Astrocyte of the cerebellum (primary cell): ENCODE measurements around the gene LBHD2.

ENCODE experiments used
- DNase-seq: peaks from one replicate; pipeline ENCODE4 v3.0.0-alpha.2; 2011; ENCODE audit warnings: low read depth
- H3K4me3 ChIP-seq: 2 replicates; pipeline ENCODE4 v1.5.1; 2011; ENCODE audit warnings: mild to moderate bottlenecking, low read depth, low read length, moderate library complexity
- CTCF ChIP-seq: IDR thresholded peaks from 2 replicates; pipeline ENCODE4 v1.5.1; 2012; ENCODE audit warnings: low read length, low read depth, moderate library complexity, mild to moderate bottlenecking; ENCODE audit errors: missing control alignments
- in situ Hi-C: cut with HindIII; loops from 2 replicates; pipeline ENCODE4 v1.10.0; 2017; ENCODE audit warnings: low sequenced_read_pairs

LBHD2 gene

GRCh38 chr14:103061482-103061976 lies 22.5 kb upstream of the LBHD2 start:
- no peak for DNase-seq
- in situ Hi-C loops = no loop called here
- no peak for TF ChIP-seq CTCF
- no peak overlapping the region for H3K4me3 ChIP-seq

GRCh38 chr14:103064436-103064835 lies 19.6 kb upstream of the LBHD2 start:
- no peak for DNase-seq
- no peak overlapping the region for H3K4me3 ChIP-seq
- in situ Hi-C loops = no loop called here
- no peak for TF ChIP-seq CTCF

GRCh38 chr14:103064978-103065377 lies 19.0 kb upstream of the LBHD2 start:
- no peak overlapping the region for H3K4me3 ChIP-seq
- in situ Hi-C loops = no loop called here
- DNase-seq = no peak
- TF ChIP-seq CTCF = no peak

GRCh38 chr14:103065861-103066260 lies 18.1 kb upstream of the LBHD2 start:
- no peak for TF ChIP-seq CTCF
- no peak overlapping the region for H3K4me3 ChIP-seq
- DNase-seq = no peak
- in situ Hi-C loops = no loop called here

- DNase-seq = no peak
- in situ Hi-C loops = no loop called here
- no peak for TF ChIP-seq CTCF
- H3K4me3 ChIP-seq = no peak overlapping the region
These were observed 17.6 kb upstream of the LBHD2 start for GRCh38 chr14:103066399-103066798.

- H3K4me3 ChIP-seq = no peak overlapping the region
- no peak for DNase-seq
- in situ Hi-C loops = no loop called here
- no peak for TF ChIP-seq CTCF
These were observed 16.6 kb upstream of the LBHD2 start for GRCh38 chr14:103067231-103067954.
